ENCODE results near the gene OLFM4. TPM values are rescaled to one million over a fixed set of nuclear protein-coding genes. Genes with fewer than 3 reads are reported as not detected.

Gene OLFM4
- total RNA-seq, result not detected in 2 replicates

DNA sequence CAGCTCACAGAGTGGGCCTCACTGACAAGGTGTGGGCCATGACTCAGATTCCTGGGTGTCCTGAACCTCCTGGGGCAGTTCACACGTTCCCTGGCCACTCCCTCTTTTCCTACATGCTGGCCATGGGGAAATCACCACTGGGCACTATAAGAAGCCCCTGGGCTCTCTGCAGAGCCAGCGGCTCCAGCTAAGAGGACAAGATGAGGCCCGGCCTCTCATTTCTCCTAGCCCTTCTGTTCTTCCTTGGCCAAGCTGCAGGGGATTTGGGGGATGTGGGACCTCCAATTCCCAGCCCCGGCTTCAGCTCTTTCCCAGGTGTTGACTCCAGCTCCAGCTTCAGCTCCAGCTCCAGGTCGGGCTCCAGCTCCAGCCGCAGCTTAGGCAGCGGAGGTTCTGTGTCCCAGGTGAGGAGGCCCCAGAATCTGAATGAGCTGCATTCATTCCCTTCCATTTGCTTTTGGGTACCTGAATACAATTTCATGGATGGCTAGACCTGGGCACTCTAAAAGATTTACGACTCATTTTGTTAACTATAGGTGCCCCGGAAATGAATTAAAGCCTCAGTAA, at the start of gene OLFM4:
Gene OLFM4, plus strand, starts transcription at position 177 of the 567 bp plus-strand sequence. Its CDS starts 24 bp downstream, at position 201.

Other genes with a start within 250 kb of the OLFM4 start
- gene PCDH8, start 180.2 kb upstream of the OLFM4 start, total RNA-seq, result not detected in 2 replicates